Stimulated activated CD4-positive, alpha-beta T cell treated with anti-CD3 and anti-CD28 coated beads, Interleukin-4, amount 100 ng/mL, for 1 hour (primary cell): ENCODE data around the gene TRIM60.
"Not testable (repeated sequence)": the region's sequence is repeated elsewhere in the genome, so short reads cannot be mapped to it uniquely, and the experiment has no call there.

ENCODE experiments used
- DNase-seq: peaks from one replicate; pipeline ENCODE4 v3.0.0-alpha.2; 2020

Gene TRIM60

DNA sequence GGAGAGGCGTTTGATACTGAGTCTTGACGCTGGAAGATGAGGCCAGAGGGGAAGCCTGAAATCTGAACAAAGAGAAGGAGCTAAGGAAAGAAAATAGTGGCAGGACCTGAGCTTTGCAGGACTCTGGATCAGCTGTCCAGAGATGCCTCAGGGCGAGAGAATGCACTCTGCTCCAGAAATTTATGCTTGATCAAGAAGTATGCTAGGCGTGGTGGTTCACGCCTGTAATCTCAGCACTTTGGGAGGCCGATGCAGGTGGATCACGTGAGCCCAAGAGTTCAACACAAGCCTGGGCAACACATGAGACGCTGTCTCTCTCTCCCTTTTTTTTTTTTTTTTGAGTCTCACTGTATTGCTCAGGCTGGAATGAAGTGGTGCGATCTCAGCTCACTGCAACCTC lies 23.8 kb downstream of the TRIM60 start:
- no peak for DNase-seq

- DNase-seq, result no peak
Measured at GRCh38 chr4:165058666-165059065, 26.9 kb downstream of the TRIM60 start.

GRCh38 chr4:165059386-165059785 lies 27.6 kb downstream of the TRIM60 start:
- no peak for DNase-seq

- no peak for DNase-seq
Measured at GRCh38 chr4:165060938-165061337, 29.1 kb downstream of the TRIM60 start.

GRCh38 chr4:165070560-165070959 lies 38.8 kb downstream of the TRIM60 start:
- DNase-seq, result no peak

DNA sequence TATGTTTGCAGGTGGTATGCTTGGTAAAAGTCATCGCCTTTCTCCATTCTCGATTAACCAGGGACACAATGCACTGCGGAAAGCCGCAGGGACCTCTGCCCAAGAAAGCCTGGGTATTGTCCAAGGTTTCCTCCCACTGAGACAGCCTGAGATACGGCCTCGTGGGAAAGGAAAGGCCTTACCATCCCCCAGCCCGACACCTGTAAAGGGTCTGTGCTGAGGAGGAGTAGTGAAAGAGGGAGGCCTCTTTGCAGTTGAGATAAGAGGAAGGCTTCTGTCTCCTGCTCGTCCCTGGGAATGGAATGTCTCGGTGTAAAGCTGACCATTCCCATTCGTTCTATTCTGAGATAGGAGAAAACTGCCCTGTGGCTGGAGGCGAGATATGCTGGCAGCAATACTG lies 41.5 kb downstream of the TRIM60 start:
- not testable (repeated sequence) for DNase-seq

DNA sequence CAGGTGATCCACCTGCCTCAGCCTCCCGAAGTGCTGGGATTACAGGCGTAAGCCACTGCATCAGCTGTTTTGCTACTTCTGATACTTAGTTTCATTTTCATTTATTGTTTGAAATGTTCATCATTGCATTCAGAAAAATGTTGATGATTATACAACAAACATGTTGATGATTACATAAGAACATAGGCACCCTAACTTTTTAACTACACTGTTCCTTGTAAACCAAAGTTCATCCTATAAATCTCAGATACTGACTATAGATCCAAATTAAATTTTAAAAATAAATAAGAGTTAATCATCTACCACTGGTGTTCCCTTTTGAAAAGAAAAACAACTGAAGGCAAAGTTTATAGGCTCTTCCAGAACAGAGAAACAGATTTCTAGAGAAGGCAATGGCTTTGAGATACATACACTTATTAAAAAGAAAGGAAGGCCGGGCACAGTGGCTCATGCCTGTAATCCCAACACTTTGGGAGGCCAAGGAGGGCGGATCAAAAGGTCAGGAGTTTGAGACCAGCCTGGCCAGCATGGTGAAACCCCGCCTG lies 45.3 kb downstream of the TRIM60 start:
- no peak for DNase-seq

GRCh38 chr4:165079476-165079875 lies 47.7 kb downstream of the TRIM60 start:
- DNase-seq, result no peak

GRCh38 chr4:165084787-165085186 lies 53.0 kb downstream of the TRIM60 start:
- DNase-seq, result not testable (repeated sequence)

DNA sequence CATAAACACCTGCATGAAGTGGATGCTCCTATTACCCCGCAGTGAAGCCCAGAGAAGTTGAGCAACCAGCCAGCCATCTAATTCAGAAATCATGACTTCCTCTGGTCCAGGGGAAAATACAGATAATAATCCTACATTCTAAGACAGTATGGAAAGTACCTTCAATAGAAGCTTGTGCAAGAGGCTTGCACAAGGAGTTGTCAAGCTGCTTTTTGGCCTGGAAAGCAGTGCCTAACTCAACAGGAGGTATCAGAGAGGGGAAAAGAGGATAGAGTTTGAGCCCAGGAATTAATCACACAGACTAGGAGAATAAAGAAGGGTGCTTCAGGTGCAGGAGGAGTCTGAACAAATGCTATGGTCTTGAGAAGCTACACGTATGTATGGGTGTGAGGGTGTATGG lies 54.1 kb downstream of the TRIM60 start:
- no peak for DNase-seq

GRCh38 chr4:165088366-165088765 lies 56.6 kb downstream of the TRIM60 start:
- no peak for DNase-seq
